ENCODE measurements around the gene MLXIP.
A peak's percentile ranks its signal among the peaks of the same experiment; 100 is the strongest.
"Not testable (repeated sequence)": the region's sequence is repeated elsewhere in the genome, so short reads cannot be mapped to it uniquely, and the experiment has no call there.

The MLXIP gene

DNA sequence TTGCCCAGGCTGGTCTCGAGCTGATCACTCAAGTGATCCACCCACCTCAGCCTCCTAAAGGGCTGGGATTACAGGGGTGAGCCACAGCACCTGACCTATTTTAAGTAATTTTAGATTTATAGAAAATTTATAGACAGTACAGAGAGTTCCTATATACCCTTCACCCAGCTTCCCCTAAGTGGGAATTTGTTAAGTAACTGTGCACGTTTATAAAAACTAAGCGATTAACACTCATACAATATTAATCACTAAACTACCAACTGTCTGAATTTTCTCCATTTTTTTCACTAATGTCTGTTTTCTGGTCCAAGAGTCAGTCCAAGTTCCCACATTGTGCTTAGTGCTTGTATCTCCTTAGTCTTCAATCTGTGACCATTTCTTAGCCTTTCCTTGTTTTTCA lies 89.9 kb downstream of the MLXIP start:
- Histone ChIP-seq H2AFZ (ENCODE audit: low read length, unreplicated experiment) (no peak overlapping the region), H3K27ac (ENCODE audit: low read depth, low read length) (no peak overlapping the region), H3K36me3 (ENCODE audit: insufficient read depth, low read length) (no peaks in the 10 kb centered on the region), H3K4me1 (ENCODE audit: control insufficient read depth, insufficient read depth, low read length, unreplicated experiment) (no peaks in the 10 kb centered on the region), H3K4me3 (ENCODE audit: low read depth, low read length) (no peak overlapping the region), H3K27me3 (ENCODE audit: insufficient read depth, low read length) (no peaks in the 10 kb centered on the region; the same call in 1 of the 2 replicates), H3K79me2 (ENCODE audit: control insufficient read depth, insufficient read depth, low read length, unreplicated experiment) (no peaks in the 10 kb centered on the region)

DNA sequence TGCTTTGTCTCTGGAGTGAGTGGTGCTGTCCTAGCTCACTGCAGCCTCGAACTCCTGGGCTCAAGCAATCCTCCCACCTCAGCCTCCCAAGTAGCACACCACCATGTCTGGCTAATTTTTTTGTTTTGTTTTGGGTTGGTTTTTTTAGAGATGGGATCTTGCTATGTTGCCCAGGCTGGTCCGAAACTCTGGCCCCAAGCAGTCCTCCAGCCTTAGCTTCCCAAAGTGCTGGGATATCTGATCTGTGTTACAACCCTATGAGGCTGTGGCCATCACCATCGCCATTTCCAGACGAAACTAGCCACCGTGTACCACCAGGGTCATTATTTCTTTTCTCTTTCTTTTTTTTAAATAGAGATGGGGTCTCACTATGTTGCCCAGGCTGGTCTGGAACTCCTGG lies 92.8 kb downstream of the MLXIP start:
- Histone ChIP-seq H3K27ac (ENCODE audit: low read depth, low read length) (no peak overlapping the region), H3K4me1 (ENCODE audit: control insufficient read depth, insufficient read depth, low read length, unreplicated experiment) (no peaks in the 10 kb centered on the region), H3K27me3 (ENCODE audit: insufficient read depth, low read length) (no peaks in the 10 kb centered on the region; the same call in 1 of the 2 replicates), H3K79me2 (ENCODE audit: control insufficient read depth, insufficient read depth, low read length, unreplicated experiment) (no peaks in the 10 kb centered on the region), H2AFZ (ENCODE audit: low read length, unreplicated experiment) (no peak overlapping the region), H3K4me3 (ENCODE audit: low read depth, low read length) (no peak overlapping the region), H3K36me3 (ENCODE audit: insufficient read depth, low read length) (no peaks in the 10 kb centered on the region)

DNA sequence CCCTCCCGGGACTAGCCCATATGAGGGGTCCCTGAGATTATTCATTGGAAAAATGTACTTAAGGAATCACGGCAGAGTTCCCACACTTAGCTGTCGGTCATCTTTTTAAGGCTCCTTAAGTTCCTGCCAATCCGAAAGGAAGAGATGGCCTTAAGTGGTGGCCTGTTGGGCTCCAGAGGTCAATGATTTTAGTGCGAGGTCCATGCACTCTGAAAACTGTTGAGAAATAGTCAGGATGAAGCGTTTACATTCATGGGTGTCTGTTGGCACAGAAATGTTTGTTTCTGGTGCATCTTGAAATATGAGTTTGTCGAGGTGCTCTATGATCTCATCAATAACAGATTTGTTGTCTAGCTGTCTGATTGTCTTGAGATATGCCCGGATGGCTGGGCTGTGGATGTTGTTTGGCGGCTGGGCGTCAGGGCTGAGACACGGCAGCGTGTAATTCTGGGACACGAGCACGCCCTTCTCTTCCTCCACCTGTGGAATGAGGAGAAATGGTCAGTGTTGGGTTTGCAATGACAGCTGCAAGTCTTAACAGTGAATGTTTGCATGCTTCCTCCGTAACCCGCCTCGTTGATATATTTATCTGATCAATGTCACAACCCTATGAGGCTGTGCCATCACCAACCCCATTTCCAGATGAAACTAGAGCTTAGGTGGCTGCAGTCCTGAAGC lies 93.8 kb downstream of the MLXIP start:
- H2AFZ ChIP-seq (ENCODE audit: low read length, unreplicated experiment), result no peak overlapping the region
- H3K36me3 ChIP-seq (ENCODE audit: insufficient read depth, low read length), result no peaks in the 10 kb centered on the region
- no peaks in the 10 kb centered on the region for H3K79me2 ChIP-seq (ENCODE audit: control insufficient read depth, insufficient read depth, low read length, unreplicated experiment)
- H3K4me1 ChIP-seq (ENCODE audit: control insufficient read depth, insufficient read depth, low read length, unreplicated experiment), result no peaks in the 10 kb centered on the region
- no peak overlapping the region for H3K27ac ChIP-seq (ENCODE audit: low read depth, low read length)
- H3K4me3 ChIP-seq (ENCODE audit: low read depth, low read length), result no peak overlapping the region
- H3K27me3 ChIP-seq (ENCODE audit: insufficient read depth, low read length), result no peaks in the 10 kb centered on the region; the same call in 1 of the 2 replicates

DNA sequence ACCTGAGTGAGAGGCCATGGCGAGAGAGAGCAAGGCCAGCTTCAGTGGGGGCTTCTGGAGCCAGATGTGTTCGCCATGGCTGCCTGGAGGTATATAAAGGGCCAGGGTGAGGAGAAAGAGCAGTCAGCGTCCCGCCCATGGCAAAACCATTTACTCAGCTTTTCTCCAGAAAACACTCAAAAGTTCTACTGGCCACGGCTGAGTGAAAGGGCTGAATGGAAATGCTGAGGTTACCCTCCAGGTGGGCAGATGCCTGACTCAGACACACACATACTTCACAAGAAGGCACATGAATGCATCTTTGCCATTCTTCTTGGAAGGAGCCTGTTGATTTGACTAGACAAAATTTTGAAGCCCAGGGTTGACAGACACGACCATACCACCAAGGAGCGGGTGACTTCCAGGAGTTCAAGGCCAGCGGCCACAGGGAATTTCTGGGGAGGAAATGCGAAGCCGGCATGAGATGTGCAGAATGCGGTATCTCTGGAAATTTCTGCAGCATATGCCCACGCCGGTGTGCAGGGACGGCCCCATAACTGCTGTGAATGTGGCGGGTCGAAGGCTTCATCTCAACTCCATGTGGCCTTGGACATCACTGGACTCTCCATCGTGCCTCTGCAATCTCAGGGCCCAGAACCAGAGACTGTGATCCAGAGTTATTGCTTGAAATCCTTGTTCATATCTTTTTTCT lies 95.7 kb downstream of the MLXIP start, which contains the start of gene IL31:
Gene IL31 (minus strand): TSS at position 67 of the 691 bp plus-strand sequence. CDS start 49 bp downstream, at position 18.
- Histone ChIP-seq H3K36me3 (ENCODE audit: insufficient read depth, low read length) (no peaks in the 10 kb centered on the region), H3K4me1 (ENCODE audit: control insufficient read depth, insufficient read depth, low read length, unreplicated experiment) (no peaks in the 10 kb centered on the region), H3K79me2 (ENCODE audit: control insufficient read depth, insufficient read depth, low read length, unreplicated experiment) (no peaks in the 10 kb centered on the region), H2AFZ (ENCODE audit: low read length, unreplicated experiment) (no peak within 1 kb of the TSS), H3K27me3 (ENCODE audit: insufficient read depth, low read length) (no peaks in the 10 kb centered on the region; the same call in 1 of the 2 replicates), H3K27ac (ENCODE audit: low read depth, low read length) (no peak within 1 kb of the TSS), H3K4me3 (ENCODE audit: low read depth, low read length) (no peak within 1 kb of the TSS)

DNA sequence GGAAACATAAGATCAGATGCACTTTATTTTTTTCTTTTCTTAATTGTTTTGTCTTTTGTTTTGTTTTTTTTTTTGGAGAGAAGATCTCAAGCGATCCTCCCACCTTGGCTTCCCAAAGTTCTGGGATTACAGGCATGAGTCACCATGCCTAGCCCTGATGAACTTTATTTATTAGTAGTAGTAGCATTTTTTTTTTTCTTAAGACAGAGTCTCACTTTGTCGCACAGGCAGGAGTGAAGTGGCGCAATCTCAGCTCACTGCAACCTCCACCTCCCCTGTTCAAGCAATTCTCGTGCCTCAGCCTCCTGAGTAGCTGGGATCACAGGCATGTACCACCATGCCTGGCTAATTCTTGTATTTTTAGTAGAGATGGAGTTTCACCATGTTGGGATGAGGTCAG lies 97.9 kb downstream of the MLXIP start:
- H3K4me3 ChIP-seq (ENCODE audit: low read depth, low read length); H3K79me2 ChIP-seq (ENCODE audit: control insufficient read depth, insufficient read depth, low read length, unreplicated experiment); H3K27me3 ChIP-seq (ENCODE audit: insufficient read depth, low read length); H3K27ac ChIP-seq (ENCODE audit: low read depth, low read length); H2AFZ ChIP-seq (ENCODE audit: low read length, unreplicated experiment); H3K4me1 ChIP-seq (ENCODE audit: control insufficient read depth, insufficient read depth, low read length, unreplicated experiment); H3K36me3 ChIP-seq (ENCODE audit: insufficient read depth, low read length): not testable (repeated sequence)

DNA sequence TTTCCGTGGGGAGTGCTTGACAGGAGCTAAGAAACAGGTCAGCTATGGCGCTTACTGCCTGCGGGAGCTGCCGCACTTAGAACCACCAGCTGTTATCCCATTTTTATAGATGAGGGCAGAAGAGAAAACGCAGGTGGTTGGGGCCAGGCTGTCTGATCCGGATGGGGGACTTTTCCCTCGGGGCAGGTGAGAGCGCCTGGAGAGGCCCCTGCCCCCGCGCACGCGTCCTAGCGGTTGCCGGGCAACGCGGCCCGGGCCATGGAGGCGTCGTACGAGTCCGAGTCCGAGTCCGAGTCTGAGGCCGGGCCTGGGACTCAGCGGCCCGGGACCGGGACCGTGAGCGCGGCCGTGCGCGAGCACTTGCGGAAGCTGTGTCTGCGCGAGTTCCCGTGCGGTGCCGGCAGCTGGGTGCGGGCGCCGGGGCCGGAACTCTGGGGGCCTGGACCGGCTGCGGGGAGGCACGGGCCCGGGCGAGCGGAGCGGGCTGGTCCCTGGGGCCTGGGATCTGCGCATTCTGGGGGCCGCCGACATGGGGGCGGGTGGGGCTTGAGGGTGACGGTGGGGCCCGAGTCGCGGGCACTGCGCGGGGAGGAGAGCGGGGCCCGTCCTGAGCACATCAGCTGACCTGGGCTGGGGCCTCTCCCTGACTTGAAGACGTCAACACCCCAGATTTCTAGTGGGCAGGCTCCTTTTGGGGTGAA lies 104.5 kb downstream of the MLXIP start, which contains the start of gene LRRC43:
Gene LRRC43 (plus strand): TSS at position 237 of the 701 bp plus-strand sequence. CDS start 22 bp downstream, at position 259.
- Histone ChIP-seq H3K4me3 (ENCODE audit: low read depth, low read length) (peak within 1 kb of the TSS; percentile 78), H2AFZ (ENCODE audit: low read length, unreplicated experiment) (peak within 1 kb of the TSS; percentile 73), H3K36me3 (ENCODE audit: insufficient read depth, low read length) (no peaks in the 10 kb centered on the region), H3K27me3 (ENCODE audit: insufficient read depth, low read length) (no peaks in the 10 kb centered on the region), H3K79me2 (ENCODE audit: control insufficient read depth, insufficient read depth, low read length, unreplicated experiment) (no peaks in the 10 kb centered on the region), H3K27ac (ENCODE audit: low read depth, low read length) (no peak within 1 kb of the TSS), H3K4me1 (ENCODE audit: control insufficient read depth, insufficient read depth, low read length, unreplicated experiment) (peaks cover 4% of the 10 kb centered on the region)

DNA sequence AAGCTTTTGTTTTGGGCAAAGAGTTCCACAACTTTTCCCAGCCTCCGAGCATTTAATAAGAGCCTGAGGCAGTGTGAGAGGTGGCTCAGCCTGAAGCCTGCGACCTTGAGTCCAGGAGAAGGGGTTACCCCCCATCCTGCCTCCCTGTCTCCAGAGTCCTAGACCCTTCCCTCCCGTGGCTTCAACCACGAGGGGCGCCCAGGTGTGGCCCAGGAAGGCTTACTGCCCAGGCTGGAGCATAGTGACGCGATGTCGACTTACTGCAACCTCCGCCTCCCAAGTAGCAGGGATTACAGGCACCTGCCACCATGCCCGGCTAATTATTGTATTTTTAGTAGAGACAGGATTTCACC lies 105.0 kb downstream of the MLXIP start:
- Histone ChIP-seq H3K4me1 (ENCODE audit: control insufficient read depth, insufficient read depth, low read length, unreplicated experiment) (peaks cover 4% of the 10 kb centered on the region), H3K27me3 (ENCODE audit: insufficient read depth, low read length) (no peaks in the 10 kb centered on the region), H3K79me2 (ENCODE audit: control insufficient read depth, insufficient read depth, low read length, unreplicated experiment) (no peaks in the 10 kb centered on the region), H3K4me3 (ENCODE audit: low read depth, low read length) (peak overlapping the region; percentile 78), H3K27ac (ENCODE audit: low read depth, low read length) (no peak overlapping the region), H2AFZ (ENCODE audit: low read length, unreplicated experiment) (peak overlapping the region; percentile 73), H3K36me3 (ENCODE audit: insufficient read depth, low read length) (no peaks in the 10 kb centered on the region)

DNA sequence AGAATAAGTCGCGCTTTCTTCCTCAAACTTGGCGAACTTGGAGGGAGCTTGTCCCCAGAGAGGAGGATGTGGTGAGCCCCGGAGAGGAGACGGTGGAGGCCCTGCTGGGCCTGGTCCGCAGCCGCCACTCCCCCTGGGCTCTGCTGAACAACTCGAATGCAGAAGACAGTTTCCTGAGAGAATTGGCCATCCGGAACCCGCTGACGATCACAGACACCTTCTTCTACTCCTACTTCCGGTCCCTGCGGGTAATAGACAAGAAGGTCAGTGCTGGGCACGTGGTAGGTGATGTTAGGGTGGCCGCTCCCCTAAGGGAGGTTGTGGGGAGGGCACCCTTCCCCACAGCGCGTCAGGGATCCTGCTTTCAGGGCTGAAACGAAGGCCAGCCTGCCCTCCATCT lies 106.0 kb downstream of the MLXIP start:
- Histone ChIP-seq H2AFZ (ENCODE audit: low read length, unreplicated experiment) (no peak overlapping the region), H3K4me3 (ENCODE audit: low read depth, low read length) (no peak overlapping the region), H3K36me3 (ENCODE audit: insufficient read depth, low read length) (no peaks in the 10 kb centered on the region), H3K4me1 (ENCODE audit: control insufficient read depth, insufficient read depth, low read length, unreplicated experiment) (peaks cover 4% of the 10 kb centered on the region), H3K79me2 (ENCODE audit: control insufficient read depth, insufficient read depth, low read length, unreplicated experiment) (no peaks in the 10 kb centered on the region), H3K27me3 (ENCODE audit: insufficient read depth, low read length) (no peaks in the 10 kb centered on the region), H3K27ac (ENCODE audit: low read depth, low read length) (no peak overlapping the region)

DNA sequence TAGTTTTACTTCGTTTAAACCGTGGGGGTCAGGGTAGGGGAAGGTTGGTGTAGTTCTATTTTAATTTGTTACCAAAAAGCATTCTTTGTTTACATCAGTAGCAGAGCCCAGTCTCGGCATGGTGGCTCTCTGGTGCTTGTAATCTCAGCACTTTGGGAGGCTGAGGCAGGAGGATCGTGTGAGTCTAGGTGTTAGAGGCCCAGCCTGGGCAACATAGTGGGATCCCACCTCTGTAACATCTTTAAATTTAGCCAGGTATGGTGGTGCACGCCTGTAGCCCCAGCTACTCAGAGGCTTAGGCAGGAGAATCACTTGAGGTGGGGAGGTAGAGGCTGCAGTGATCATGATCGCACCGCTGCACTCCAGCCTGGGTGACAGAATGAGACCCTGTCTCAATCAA lies 106.5 kb downstream of the MLXIP start:
- Histone ChIP-seq H3K27ac (ENCODE audit: low read depth, low read length) (no peak overlapping the region), H3K4me1 (ENCODE audit: control insufficient read depth, insufficient read depth, low read length, unreplicated experiment) (peaks cover 4% of the 10 kb centered on the region)

DNA sequence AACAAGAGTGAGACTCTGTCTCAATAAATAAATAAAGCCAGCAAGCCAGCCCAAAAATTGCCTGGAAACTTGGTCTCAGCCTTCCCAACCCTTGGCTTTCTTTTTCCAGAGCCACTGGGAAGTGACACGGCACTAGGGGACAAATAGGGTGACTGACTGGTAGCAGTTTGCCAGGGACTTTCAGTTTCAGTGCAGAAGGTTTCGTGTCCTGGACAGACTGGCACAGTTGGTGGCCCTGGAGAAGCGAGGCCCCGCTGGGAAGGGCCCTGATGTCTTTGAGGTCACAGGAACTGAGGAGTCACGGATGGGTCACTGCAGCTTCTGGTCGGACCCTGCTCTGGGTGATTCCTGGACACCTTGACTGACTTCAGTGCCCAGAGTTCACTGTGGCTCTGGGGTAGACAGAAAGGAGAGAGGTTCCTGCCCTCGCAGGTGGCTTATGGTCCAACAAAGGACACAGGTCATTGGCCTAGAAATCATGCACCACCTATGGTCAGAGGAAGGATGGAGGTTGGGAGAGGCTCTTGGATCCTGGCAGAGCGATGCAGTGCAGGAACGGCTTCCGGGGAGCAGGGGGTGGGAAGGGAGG lies 107.0 kb downstream of the MLXIP start:
- H3K4me1 ChIP-seq (ENCODE audit: control insufficient read depth, insufficient read depth, low read length, unreplicated experiment), result no peaks in the 10 kb centered on the region
- no peak overlapping the region for H2AFZ ChIP-seq (ENCODE audit: low read length, unreplicated experiment)
- no peaks in the 10 kb centered on the region for H3K27me3 ChIP-seq (ENCODE audit: insufficient read depth, low read length)
- H3K79me2 ChIP-seq (ENCODE audit: control insufficient read depth, insufficient read depth, low read length, unreplicated experiment), result no peaks in the 10 kb centered on the region
- H3K4me3 ChIP-seq (ENCODE audit: low read depth, low read length), result no peak overlapping the region
- no peaks in the 10 kb centered on the region for H3K36me3 ChIP-seq (ENCODE audit: insufficient read depth, low read length)
- no peak overlapping the region for H3K27ac ChIP-seq (ENCODE audit: low read depth, low read length)

More for the DNA sequence above, 106.5 kb downstream of the MLXIP start:
- Histone ChIP-seq H2AFZ (ENCODE audit: low read length, unreplicated experiment) (no peak overlapping the region), H3K27me3 (ENCODE audit: insufficient read depth, low read length) (no peaks in the 10 kb centered on the region), H3K79me2 (ENCODE audit: control insufficient read depth, insufficient read depth, low read length, unreplicated experiment) (no peaks in the 10 kb centered on the region), H3K4me3 (ENCODE audit: low read depth, low read length) (no peak overlapping the region), H3K36me3 (ENCODE audit: insufficient read depth, low read length) (no peaks in the 10 kb centered on the region)
